Large intestine (tissue), 3 donors: ENCODE measurements around the gene SH2D4B. TPM values are rescaled to one million over a fixed set of nuclear protein-coding genes. Genes with fewer than 3 reads are reported as not detected.
"Not testable (repeated sequence)": the region's sequence is repeated elsewhere in the genome, so short reads cannot be mapped to it uniquely, and the experiment has no call there.

Source experiments
- DNase-seq, 2 donors: peaks; one replicate each; pipeline versions ENCODE4 v3.0.0 to v3.0.0-alpha.2; 2013
- H3K27ac ChIP-seq: one replicate; pipeline ENCODE4 v1.5.1; 2013; ENCODE audit warnings: low read length
- H3K27me3 ChIP-seq: 2 replicates; pipeline ENCODE4 v1.6.1; 2013; ENCODE audit warnings: low read length; ENCODE audit not compliant: control insufficient read depth, insufficient read depth
- H3K36me3 ChIP-seq: 2 replicates; pipeline ENCODE4 v1.6.1; 2013; ENCODE audit warnings: low read length; ENCODE audit not compliant: control insufficient read depth, insufficient read depth
- H3K4me1 ChIP-seq: one replicate; pipeline ENCODE4 v1.6.1; 2013; ENCODE audit warnings: low read length; ENCODE audit not compliant: control insufficient read depth, insufficient read depth
- H3K4me3 ChIP-seq: one replicate; pipeline ENCODE4 v1.5.1; 2013; ENCODE audit warnings: low read length
- H3K9me3 ChIP-seq: one replicate; pipeline ENCODE4 v1.6.1; 2013; ENCODE audit warnings: mild to moderate bottlenecking, low read depth, low read length, moderate library complexity; ENCODE audit not compliant: control insufficient read depth
- whole genome bisulfite sequencing: methylation state at CpG from one replicate; pipeline ENCODE4 v1.1.5; 2013; ENCODE audit warnings: low lambda C conversion rate; ENCODE audit not compliant: insufficient coverage; 5-methylcytosine and 5-hydroxymethylcytosine counted together
- polyA plus RNA-seq: library from polyadenylated mRNA; unstranded; fragments of 120-200 nt; gene quantifications from one replicate; pipeline ENCODE4 v1.2.1, GENCODE V29; 2013

Gene SH2D4B
- polyA plus RNA-seq, 1 donor: 0.01 TPM

DNA sequence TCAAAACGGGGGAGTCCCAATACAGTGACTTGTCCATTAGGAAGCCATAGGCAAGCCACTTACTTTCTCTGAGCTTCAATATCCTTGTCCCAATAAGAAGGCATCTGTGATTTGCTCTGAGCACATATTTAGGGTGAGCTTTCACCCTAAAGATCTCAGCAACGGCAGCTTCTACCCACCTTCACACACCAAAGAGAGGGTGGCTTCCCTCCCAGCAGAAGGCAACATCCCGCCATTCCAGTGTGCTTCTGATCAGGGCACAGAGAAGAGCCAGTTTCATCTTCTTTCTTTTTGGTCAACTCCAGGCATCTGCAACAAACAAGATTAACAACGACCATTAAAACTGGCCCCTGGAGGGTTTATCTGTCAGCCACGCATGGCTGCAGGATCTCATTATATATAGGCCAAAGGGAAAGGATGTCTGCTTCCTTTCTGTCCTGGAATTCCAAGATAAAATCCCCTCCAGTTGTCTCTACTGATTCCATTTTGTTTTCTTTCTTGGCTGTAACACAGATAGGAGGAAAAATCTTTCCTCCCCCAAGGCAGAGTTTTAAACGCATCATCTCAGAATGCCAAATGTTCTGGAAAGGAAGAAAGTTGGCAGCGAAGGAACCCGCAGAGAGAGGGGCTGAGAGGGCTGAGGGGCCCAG lies 491 bp upstream of the SH2D4B start:
- H3K4me1 ChIP-seq: peaks cover 3% of the 10 kb centered on the region
- WGBS: no CpG with 5 or more reads among the region's 8 CpGs
- no peak for DNase-seq
- no peaks in the 10 kb centered on the region for H3K36me3 ChIP-seq
- H3K27me3 ChIP-seq: peaks cover 3% of the 10 kb centered on the region
- no peak overlapping the region for H3K27ac ChIP-seq
- no peak overlapping the region for H3K4me3 ChIP-seq
- peaks cover 13% of the 10 kb centered on the region for H3K9me3 ChIP-seq

GRCh38 chr10:80538481-80539185 lies 931 bp downstream of the SH2D4B start:
- peaks cover 3% of the 10 kb centered on the region for H3K4me1 ChIP-seq
- no peak overlapping the region for H3K27ac ChIP-seq
- peaks cover 3% of the 10 kb centered on the region for H3K27me3 ChIP-seq
- WGBS: no CpG with 5 or more reads among the region's 16 CpGs
- DNase-seq: no peak
- peaks cover 10% of the 10 kb centered on the region for H3K9me3 ChIP-seq
- H3K4me3 ChIP-seq: no peak overlapping the region
- no peaks in the 10 kb centered on the region for H3K36me3 ChIP-seq

- no peak for DNase-seq
- H3K9me3 ChIP-seq: peaks cover 10% of the 10 kb centered on the region
- no peak overlapping the region for H3K4me3 ChIP-seq
- H3K27me3 ChIP-seq: peaks cover 3% of the 10 kb centered on the region
- no CpG with 5 or more reads among the region's 7 CpGs for WGBS
- peaks cover 3% of the 10 kb centered on the region for H3K4me1 ChIP-seq
- no peak overlapping the region for H3K27ac ChIP-seq
- H3K36me3 ChIP-seq: no peaks in the 10 kb centered on the region
Observed at GRCh38 chr10:80539421-80540031, 1.8 kb downstream of the SH2D4B start.

DNA sequence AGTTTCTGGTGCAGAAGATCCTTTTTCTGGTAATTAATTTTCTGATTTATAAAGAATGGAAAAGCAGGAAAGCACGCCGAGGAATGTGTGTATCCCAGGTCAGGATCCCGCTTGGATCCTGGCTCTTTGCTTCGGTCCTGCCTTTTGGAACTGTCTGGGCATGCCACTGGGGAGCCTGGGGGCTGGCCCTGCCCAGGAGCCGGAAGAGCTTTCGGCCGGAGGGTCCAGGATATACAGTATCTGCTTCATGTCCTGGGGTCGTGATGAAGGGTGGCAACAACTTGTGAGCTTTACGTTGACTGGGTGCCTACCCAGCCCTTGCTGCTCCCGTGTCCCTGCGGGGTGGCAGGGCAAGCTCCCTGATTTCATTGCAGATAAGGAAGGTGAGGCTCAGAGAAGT lies 2.4 kb downstream of the SH2D4B start:
- WGBS: no CpG with 5 or more reads among the region's 11 CpGs
- H3K27me3 ChIP-seq: peaks cover 3% of the 10 kb centered on the region
- H3K9me3 ChIP-seq: peaks cover 10% of the 10 kb centered on the region
- DNase-seq: no peak
- H3K4me1 ChIP-seq: peaks cover 3% of the 10 kb centered on the region
- H3K4me3 ChIP-seq: no peak overlapping the region
- no peak overlapping the region for H3K27ac ChIP-seq
- H3K36me3 ChIP-seq: no peaks in the 10 kb centered on the region

DNA sequence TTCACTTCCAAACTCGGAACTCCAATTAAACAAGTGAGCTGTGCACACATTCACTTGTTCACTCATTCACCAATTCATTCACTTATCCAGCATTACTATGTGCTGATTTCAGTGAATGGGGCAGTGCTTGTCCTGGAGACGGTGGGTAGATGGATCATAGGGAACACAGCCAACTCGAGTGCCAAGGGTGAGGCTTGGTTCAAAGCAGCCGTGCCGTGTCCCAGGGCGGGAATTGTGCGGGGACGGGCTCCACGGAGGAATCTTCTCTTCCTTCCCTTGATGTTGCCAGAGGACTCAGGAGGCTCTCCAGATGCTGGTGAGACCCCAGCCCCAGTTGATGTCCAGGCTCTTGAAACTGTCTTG lies 2.9 kb downstream of the SH2D4B start:
- no peak overlapping the region for H3K27ac ChIP-seq
- H3K27me3 ChIP-seq: peaks cover 3% of the 10 kb centered on the region
- peaks cover 3% of the 10 kb centered on the region for H3K4me1 ChIP-seq
- H3K9me3 ChIP-seq: peaks cover 8% of the 10 kb centered on the region
- no CpG with 5 or more reads among the region's 9 CpGs for WGBS
- H3K36me3 ChIP-seq: no peaks in the 10 kb centered on the region
- no peak for DNase-seq
- no peak overlapping the region for H3K4me3 ChIP-seq

GRCh38 chr10:80540981-80541750 lies 3.5 kb downstream of the SH2D4B start:
- peaks cover 3% of the 10 kb centered on the region for H3K9me3 ChIP-seq
- H3K4me1 ChIP-seq: peaks cover 2% of the 10 kb centered on the region
- WGBS: no CpG with 5 or more reads among the region's 11 CpGs
- H3K4me3 ChIP-seq: no peak overlapping the region
- DNase-seq: no peak
- no peak overlapping the region for H3K27ac ChIP-seq
- no peaks in the 10 kb centered on the region for H3K36me3 ChIP-seq
- H3K27me3 ChIP-seq: peaks cover 3% of the 10 kb centered on the region

- H3K9me3 ChIP-seq: no peaks in the 10 kb centered on the region
- whole genome bisulfite sequencing: no CpG with 5 or more reads among the region's 4 CpGs
- no peaks in the 10 kb centered on the region for H3K36me3 ChIP-seq
- H3K4me3 ChIP-seq: no peak overlapping the region
- no peaks in the 10 kb centered on the region for H3K4me1 ChIP-seq
- H3K27me3 ChIP-seq: peaks cover 3% of the 10 kb centered on the region
- H3K27ac ChIP-seq: no peak overlapping the region
- DNase-seq: no peak
Observed at GRCh38 chr10:80542053-80542452, 4.4 kb downstream of the SH2D4B start.

DNA sequence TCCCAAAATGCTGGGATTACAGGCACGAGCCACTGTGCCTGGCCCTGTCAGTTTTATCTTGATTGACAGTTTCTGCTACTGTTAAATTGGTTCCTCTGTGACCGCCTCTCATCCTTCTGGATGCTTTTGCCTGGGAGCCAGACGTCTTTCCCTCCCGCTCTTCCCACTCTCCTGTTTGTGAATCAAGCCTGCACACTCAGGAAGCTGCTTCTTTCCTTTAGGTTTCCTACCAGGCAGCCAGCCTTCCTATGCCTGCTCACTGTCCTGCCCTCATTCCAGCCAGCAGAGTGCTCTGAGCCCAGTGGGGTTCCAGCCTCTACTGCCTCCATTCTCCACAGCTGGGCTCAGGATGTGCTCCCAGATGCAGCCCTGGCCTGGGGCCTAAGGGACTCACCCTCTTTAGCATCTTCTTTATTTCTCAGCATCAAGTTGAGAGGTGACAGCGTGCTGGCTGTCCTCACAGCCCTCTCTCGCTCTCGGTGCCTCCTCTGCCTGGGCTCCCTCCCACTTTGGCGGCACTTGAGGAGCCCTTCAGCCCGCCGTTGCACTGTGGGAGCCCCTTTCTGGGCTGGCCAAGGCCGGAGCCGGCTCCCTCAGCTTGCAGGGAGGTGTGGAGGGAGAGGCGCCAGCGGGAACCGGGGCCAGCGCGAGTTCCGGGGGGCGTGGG lies 5.1 kb downstream of the SH2D4B start:
- no peaks in the 10 kb centered on the region for H3K9me3 ChIP-seq
- H3K27me3 ChIP-seq: peaks cover 3% of the 10 kb centered on the region
- H3K27ac ChIP-seq: no peak overlapping the region
- no peak for DNase-seq
- H3K4me3 ChIP-seq: no peak overlapping the region
- no CpG with 5 or more reads among the region's 19 CpGs for WGBS
- no peaks in the 10 kb centered on the region for H3K4me1 ChIP-seq
- H3K36me3 ChIP-seq: no peaks in the 10 kb centered on the region

- not testable (repeated sequence) for DNase-seq, H3K4me1 ChIP-seq
- WGBS: no CpG with 5 or more reads among the region's 25 CpGs
Observed at GRCh38 chr10:80543319-80543672, 5.6 kb downstream of the SH2D4B start.

More at GRCh38 chr10:80543319-80543672, 5.6 kb downstream of the SH2D4B start:
- H3K4me3 ChIP-seq, H3K27me3 ChIP-seq, H3K9me3 ChIP-seq, H3K36me3 ChIP-seq, H3K27ac ChIP-seq: not testable (repeated sequence)
